ELF-1 (cell line): ENCODE measurements around the gene SH2D1B.

Experiments
- DNase-seq: peaks from one replicate; pipeline ENCODE4 v3.0.0-alpha.2; 2016; ENCODE audit warnings: low read depth, low spot score

SH2D1B gene

DNA sequence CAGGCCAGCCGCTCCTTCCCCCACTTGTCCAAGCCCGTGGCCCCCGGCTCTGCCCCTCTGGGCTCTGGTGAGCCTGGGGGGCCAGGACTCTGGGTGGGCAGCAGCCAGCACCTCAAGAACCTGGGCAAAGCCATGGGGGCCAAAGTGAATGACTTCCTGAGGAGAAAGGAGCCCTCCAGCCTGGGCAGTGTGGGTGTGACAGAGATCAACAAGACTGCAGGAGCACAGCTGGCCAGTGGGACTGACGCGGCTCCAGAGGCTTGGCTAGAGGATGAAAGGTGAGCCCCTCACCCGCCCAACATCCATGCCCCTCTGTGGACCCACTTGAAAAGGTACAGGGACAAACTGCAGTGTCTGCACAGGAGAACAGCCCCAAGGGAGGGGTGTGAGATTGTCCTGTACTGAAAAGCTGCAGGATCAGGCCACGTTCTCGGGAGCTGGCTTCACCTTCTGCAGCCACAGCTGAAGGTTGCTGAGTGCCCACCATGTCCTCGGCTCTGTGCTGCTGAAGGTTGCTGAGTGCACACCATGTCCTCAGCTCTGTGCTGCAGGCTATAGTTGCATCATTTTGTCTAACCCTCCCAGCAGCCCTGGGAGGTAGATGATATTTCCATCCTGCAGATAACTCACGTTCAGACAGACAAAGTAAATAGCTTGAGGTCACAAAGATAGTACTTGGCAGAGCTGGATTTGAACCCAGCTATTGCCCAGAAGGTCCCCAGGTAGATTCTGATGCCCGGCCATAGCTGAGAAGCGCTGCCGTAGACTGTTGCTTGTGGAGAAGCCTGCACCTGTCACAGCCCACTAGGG lies 29.8 kb downstream of the SH2D1B start:
- DNase-seq, result no peak

DNA sequence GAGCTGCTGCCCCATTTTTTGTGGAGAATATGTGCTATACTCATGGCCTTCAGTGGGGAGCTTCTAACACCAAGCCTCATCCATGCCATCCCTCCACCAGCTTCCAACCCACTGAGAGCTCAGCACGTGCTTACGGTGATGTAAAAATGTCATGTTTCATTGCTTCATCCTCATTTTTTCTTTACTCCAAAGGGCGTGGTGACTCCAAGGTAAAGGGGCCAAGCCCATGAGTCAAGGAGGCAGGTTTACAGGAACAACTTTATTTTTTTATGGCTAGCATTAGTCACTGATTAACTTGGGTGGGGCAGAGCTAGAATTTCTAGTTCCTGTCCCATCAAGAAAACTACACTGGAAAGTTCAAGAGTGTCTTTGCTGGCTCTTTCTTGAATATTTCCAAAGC lies 30.6 kb downstream of the SH2D1B start, which contains the start of gene C1orf226:
C1orf226 (plus strand) TSS at position 346 of the 400 bp plus-strand sequence. CDS start 174 bp downstream, outside the sequence.
- DNase-seq, result no peak

DNA sequence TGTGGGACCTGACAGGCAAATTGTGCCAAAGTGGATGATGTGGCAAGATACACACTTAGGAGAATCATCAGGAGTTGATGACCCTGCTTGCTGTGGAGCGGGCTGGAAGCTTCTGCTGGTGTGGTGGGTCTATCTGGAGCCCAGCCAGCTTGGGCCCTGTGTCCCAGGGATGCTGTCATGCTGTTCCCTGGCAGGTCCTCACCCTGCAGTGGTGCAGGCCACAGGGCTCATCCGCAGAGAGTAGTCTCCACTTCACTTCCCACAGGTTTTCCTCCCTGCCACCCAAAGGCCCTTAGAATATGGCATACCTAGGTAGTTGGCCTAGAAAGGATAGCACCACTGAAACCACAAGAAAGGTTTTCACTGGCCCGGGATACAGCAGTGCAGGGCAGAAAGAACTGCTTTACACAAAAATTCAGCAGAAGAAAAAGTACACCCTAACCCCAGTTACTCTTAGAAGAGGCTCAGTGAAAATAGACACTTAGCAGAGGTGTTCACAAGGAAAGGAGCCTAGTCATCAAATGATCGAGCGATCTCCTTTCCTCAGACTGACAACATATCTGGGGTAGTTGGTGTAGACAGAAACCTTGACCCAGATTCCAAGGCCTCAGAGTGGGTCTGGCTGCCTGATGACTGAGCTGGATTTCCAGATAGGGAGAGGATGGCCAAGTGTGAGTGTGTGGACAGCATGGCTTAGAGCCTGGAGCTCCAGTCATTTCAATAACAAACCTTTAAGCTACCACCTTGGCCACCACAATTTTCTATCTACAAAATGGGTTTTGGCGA lies 31.7 kb downstream of the SH2D1B start:
- DNase-seq, result no peak

DNA sequence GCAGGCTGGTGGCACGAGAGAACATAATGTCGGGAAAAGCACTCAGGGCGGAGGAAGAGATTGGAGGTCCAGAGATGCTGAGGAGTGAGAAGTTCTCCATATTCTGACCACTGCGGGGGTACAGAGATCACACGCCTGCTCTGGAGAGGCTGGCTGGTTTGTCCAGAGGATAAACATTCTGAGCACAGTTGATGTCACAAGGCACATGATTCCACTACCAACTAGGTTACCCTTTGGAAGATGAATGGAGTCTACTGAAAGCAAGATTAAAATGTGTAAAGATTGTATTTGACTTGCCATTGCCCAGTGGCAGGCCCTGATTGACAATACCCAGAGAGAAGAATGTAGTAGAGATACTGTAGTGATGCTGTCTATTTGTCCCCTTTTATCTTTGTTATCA lies 35.2 kb downstream of the SH2D1B start, which contains the start of gene SPATA46:
SPATA46 (minus strand) TSS at position 164 of the 400 bp plus-strand sequence; CDS start at position 100, 64 bp downstream.
- DNase-seq, result no peak

DNA sequence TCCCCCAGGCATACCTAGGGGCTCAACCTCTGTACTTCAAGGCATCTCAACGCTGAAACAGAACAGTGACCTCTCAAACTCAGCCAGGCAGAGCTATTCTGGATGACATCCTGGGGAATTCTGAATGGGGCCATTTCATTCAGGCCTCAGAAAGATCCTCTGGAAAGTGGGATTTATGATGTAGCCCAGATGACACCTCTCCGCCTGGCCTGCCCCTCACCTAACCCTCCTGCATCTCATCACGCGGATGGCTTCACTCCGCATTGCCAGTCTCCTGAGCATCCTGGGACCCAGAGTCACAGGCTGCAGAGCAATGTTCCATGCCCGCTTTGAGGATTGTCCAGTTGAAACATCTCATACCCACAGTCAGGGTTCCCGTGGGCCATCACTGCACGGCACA lies 36.5 kb downstream of the SH2D1B start:
- DNase-seq, result no peak

DNA sequence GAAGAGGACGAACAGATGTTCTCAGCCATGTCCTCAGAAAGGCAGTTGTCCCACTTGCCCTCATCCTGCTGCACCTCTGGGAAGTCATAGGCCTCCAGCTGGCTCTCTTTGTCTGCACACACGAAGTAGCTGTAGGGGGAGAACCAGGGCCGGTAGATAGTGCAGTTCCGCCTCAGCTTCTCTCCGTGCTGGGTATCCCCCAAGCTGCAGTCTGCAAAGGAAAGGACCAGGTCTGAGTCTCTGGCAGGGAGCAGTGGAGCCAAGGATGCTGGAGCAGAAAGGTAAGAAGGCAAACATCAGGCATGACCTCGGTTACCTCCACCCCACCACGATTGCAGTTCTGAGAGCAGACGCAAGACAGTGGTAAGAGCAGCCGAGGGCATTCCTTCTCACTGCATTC lies 37.5 kb downstream of the SH2D1B start:
- no peak for DNase-seq

DNA sequence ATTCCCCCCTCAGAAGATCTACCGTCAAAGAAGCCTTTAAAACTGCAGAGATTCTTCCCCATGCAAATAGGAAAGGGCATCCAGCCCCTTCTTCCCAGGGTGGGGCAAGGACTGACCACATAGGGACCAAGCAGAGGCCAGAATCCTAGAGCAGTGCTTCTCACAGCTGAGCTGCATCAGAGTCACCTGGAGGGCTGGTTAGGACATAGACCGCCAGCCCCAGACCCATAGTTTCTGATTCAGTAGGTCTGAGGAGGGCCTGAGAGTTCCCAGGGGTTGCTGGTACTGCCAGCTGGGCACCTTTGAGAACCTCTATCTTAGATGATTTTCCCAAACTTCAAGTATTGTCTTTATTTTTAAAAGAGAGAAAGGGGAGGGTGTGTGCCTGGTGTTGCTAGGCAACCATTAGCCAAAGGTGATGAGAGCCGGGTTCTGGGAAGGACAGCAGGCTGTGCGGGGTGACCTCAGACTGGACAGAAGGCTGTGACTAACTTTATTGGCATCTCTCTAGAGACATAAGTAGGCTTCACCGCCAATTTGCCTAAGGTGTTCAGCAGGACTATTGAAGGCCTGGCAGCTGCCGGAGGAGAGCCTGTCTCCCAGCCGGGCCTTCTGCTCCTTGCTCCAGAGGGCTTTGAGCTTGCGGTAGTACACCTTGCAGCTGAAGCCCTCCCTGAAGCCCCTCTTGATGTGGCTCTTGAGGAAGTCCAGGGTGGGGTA lies 38.2 kb downstream of the SH2D1B start:
- DNase-seq, result peak; percentile 57

DNA sequence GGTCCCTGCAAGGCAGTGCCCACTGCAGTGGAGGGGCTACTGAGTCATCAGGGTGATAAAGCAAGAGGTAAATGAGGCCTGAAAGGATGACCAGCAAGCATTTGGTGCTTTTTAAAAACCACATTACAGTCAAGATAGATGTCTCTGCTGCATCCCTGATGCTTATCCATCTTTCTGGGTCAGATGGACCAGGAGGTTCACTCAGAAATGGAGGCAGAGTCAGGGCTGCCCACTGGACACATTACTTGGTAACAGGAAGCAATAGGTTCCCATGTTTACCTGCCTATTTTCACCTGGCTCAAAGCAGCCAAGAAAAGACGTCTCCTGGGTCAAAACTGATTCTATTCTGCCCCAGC lies 38.9 kb downstream of the SH2D1B start:
- no peak for DNase-seq

- no peak for DNase-seq
These were observed 39.5 kb downstream of the SH2D1B start for GRCh38 chr1:162372159-162373071.

DNA sequence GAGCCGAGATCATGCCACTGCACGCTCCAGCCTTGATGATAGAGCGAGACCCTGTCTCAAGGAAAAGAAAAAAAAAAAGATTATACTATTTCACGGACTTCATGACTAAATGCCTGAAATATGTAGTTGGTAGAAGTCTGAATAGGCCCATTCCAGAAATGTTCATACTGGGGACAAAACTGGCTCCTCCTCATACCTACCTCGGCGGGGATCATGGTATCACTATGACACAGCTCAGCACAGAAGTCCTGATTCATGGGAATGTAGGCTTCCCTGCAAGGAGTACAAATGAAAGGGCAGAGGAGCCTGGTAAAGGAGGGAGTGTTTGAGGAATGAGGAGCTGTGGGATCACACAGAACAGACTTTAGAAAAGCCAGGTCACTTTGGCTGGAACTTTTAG lies 40.3 kb downstream of the SH2D1B start:
- DNase-seq, result no peak

DNA sequence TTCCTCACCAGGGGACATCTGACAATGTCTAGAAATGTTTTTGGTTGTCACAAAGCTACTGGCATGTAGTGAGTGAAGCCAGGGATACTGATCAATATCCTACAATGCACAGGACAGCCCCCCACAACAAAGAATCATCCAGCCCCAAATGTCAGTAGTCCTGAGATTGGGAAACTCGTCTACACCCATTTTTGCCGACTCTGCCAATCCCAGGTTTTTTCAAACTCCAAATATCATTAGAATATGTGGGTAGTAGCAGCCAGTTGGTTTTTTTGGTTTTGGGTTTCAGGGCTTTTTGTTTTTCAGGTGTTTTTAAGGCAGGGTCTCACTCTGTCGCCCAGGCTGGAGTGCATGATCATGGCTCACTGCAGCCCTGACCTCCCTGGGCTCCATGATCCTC lies 41.2 kb downstream of the SH2D1B start:
- no peak for DNase-seq

DNA sequence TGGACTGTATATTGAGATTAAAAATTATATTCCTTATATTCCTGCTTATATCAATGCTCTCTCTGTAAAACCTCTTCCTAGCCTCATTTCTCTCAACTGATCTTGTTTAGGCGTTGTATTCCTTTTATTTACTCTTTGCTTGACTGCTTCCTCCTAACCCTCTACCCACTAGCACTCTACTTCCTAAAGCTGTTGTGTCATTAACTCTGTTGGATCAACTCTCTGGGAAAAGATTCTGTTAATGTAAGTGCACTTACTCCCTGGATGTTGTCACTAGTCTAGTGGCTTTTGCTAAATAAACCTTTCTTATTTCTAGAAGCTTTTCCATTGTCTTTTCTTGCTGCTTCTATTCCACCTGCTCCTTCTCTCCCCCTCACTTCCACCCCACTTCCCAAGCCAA lies 41.8 kb downstream of the SH2D1B start:
- DNase-seq, result no peak

DNA sequence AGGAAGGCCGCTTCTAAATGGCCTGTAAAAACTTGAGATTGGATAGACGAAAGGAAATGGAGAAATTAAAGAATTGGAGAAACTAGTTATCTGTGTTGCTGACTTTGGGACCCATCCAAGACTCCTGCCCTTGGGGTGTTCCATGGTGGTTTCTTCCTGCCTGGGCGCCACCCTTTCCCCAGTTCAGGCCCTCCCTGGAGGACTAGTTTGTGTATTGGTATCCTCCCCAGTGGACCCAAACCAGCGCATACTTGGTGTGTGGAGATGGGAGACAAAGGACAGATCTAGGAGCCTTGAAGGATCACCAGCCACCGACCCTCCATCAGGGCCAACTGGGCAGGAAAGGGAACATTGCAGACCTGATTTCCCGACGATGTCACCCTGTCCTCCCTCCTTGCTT lies 42.4 kb downstream of the SH2D1B start:
- no peak for DNase-seq

DNA sequence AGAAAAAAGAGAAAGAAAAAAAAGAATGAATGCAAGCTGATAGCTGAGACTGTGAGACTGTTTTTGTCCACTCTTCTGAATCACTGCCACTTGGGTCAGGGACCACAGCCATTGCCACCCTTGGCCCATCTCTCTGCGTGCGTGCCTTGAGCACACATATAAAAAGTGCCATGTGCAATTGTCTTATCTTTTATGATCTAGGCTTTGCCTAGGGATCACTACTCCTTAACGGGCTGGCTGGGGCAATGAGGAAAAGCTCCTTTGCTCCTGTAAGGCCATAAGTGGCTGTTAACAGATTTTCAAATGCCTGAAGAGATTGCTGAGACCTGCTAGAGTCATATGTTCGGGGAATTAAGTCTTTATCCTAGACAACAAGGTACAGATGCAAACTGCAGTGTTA lies 43.5 kb downstream of the SH2D1B start:
- DNase-seq, result no peak

DNA sequence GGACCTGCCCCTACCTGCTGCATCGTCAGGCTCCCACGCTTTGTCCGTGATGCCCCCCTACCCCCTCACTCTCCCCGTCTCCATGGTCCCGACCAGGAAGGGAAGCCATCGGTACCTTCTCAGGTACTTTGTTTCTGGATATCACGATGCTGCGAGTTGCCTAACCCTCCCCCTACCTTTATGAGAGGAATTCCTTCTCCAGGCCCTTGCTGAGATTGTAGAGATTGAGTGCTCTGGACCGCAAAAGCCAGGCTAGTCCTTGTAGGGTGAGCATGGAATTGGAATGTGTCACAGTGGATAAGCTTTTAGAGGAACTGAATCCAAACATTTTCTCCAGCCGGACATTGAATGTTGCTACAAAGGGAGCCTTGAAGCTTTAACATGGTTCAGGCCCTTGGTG lies 44.2 kb downstream of the SH2D1B start:
- no peak for DNase-seq

DNA sequence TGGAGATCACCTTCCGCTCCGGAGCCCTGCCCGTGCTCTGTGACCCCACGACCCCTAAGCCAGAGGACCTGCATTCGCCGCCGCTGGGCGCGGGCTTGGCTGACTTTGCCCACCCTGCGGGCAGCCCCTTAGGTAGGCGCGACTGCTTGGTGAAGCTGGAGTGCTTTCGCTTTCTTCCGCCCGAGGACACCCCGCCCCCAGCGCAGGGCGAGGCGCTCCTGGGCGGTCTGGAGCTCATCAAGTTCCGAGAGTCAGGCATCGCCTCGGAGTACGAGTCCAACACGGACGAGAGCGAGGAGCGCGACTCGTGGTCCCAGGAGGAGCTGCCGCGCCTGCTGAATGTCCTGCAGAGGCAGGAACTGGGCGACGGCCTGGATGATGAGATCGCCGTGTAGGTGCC lies 44.9 kb downstream of the SH2D1B start:
- no peak for DNase-seq

DNA sequence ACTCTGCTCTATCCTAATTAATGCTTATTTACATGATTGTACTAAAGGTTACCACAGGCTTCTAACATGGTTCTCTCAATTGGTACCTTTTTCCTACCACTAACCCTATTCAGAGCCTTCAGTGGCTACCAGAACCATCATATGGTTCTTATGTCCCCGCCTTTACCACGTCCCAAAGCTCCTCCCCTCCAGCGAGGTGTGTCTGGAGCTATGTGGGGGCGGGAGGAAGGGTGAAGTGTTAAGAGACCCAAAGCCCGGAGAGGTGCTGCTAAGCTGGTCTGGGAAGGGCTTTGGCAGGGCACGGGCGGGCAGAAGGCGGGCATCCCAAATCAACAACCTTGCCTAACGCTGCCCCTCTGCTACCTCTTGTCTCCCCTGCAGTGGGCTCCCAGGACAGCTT lies 45.3 kb downstream of the SH2D1B start:
- no peak for DNase-seq

- DNase-seq, result no peak
These were observed 45.8 kb downstream of the SH2D1B start for GRCh38 chr1:162366149-162366548.

DNA sequence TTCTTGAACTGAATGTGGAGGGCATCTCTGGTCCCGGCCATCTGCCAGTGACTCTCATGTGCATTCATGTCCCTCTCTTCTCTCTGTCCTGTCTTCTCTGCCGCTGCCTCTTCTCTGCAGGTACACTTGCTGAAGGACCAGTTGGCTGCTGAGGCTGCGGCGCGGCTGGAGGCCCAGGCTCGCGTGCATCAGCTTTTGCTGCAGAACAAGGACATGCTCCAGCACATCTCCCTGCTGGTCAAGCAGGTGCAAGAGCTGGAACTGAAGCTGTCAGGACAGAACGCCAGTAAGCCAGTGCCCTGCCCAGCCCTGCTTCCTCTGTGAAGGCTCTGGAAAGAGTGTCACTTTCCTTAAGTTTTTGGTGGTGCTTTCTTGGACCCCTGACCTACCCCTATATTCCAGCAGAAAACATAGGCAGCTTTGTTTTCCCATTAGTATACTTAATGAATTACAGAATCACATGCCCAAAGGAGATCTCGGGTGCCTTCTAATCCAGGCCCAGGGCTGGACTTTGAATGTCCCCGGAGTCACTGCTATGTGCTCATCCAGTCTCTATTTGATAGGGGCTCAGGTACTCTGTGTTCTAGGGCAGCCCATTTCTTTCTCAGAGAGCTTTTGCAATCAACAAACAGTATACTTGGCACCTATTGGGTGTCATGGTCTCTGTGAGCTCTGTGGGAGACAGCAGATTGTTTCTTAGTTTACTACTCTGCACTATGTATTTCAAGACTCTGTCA lies 46.5 kb downstream of the SH2D1B start:
- no peak for DNase-seq

DNA sequence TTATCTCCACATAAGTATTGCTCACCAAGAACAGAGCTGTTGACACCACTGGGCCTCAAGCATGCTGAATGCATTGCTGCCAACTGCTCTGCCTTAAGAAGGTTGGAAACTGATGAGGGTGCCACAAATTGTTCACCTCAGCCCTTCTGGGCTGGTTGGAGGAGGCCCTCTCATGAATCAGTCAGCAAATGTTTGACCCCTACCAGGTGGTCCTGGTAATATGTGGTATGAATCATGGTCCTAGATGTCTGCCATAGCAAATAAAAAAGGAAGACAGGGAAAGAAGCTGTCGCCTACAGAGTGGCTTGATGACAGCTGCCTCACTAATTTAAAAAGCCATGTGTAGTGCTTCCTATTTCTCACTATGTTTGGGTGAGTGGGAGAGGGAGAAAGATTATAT lies 47.4 kb downstream of the SH2D1B start:
- no peak for DNase-seq

- DNase-seq, result no peak
These were observed 48.1 kb downstream of the SH2D1B start for GRCh38 chr1:162363823-162364222.
